Trophoblast cell (in vitro differentiated cells and primary cell): ENCODE data around the gene EXOC8.
"Not testable (repeated sequence)": the region's sequence is repeated elsewhere in the genome, so short reads cannot be mapped to it uniquely, and the experiment has no call there.

Experiments used
- DNase-seq, 2 donors: peaks; one replicate each; pipeline ENCODE4 v3.0.0-alpha.2; 2016
- H2AFZ ChIP-seq: 2 replicates; pipeline ENCODE4 v1.6.1; 2013; ENCODE audit warnings: low read length, moderate library complexity, mild to moderate bottlenecking; ENCODE audit not compliant: insufficient read depth, poor library complexity
- H2AK5ac ChIP-seq: 2 replicates; pipeline ENCODE4 v1.6.1; 2013; ENCODE audit warnings: mild to moderate bottlenecking, low read length
- H2BK120ac ChIP-seq: 2 replicates; pipeline ENCODE4 v1.6.1; 2013; ENCODE audit warnings: low read length, mild to moderate bottlenecking, moderate library complexity; ENCODE audit not compliant: insufficient read depth, poor library complexity
- H2BK12ac ChIP-seq: 2 replicates; pipeline ENCODE4 v1.6.1; 2013; ENCODE audit warnings: mild to moderate bottlenecking, low read length, moderate library complexity
- H2BK5ac ChIP-seq: 2 replicates; pipeline ENCODE4 v1.6.1; 2013; ENCODE audit warnings: low read length, low read depth, moderate library complexity, mild to moderate bottlenecking; ENCODE audit not compliant: poor library complexity
- H3K14ac ChIP-seq: 2 replicates; pipeline ENCODE4 v1.6.1; 2013; ENCODE audit warnings: mild to moderate bottlenecking, low read length
- H3K18ac ChIP-seq: 2 replicates; pipeline ENCODE4 v1.6.1; 2013; ENCODE audit warnings: mild to moderate bottlenecking, low read length
- H3K23ac ChIP-seq: 2 replicates; pipeline ENCODE4 v1.6.1; 2013; ENCODE audit warnings: low read length
- H3K27ac ChIP-seq: 2 replicates; pipeline ENCODE4 v1.5.1; 2013; ENCODE audit warnings: low read depth, mild to moderate bottlenecking, inconsistent platforms, low read length, moderate library complexity
- H3K27me3 ChIP-seq: 2 replicates; pipeline ENCODE4 v1.6.1; 2013; ENCODE audit warnings: inconsistent platforms, mild to moderate bottlenecking, low read length, moderate library complexity; ENCODE audit not compliant: insufficient read depth
- H3K36me3 ChIP-seq, 2 experiments: 1 replicate in 1 of 2; 2 replicates in 1 of 2; pipeline ENCODE4 v1.6.1; 2013; ENCODE audit warnings: low read length in 2 of 2, mild to moderate bottlenecking in 2 of 2, moderate library complexity in 1 of 2; ENCODE audit not compliant: insufficient read depth in 2 of 2, control insufficient read depth in 1 of 2
- H3K4ac ChIP-seq: 2 replicates; pipeline ENCODE4 v1.6.1; 2013; ENCODE audit warnings: low read depth, mild to moderate bottlenecking, low read length, moderate library complexity
- H3K4me1 ChIP-seq, 2 experiments: 1 replicate in 1 of 2; 2 replicates in 1 of 2; pipeline ENCODE4 v1.6.1; 2013; ENCODE audit warnings: low read length in 2 of 2, mild to moderate bottlenecking in 2 of 2, moderate library complexity in 1 of 2; ENCODE audit not compliant: insufficient read depth in 2 of 2, control insufficient read depth in 1 of 2
- H3K4me2 ChIP-seq: 2 replicates; pipeline ENCODE4 v1.6.1; 2013; ENCODE audit warnings: inconsistent platforms, mild to moderate bottlenecking, low read length, moderate library complexity
- H3K4me3 ChIP-seq: 2 replicates; pipeline ENCODE4 v1.5.1; 2013; ENCODE audit warnings: mild to moderate bottlenecking, low read depth, low read length, inconsistent platforms
- H3K79me1 ChIP-seq: one replicate; pipeline ENCODE4 v1.6.1; 2013; ENCODE audit warnings: low read length
- H3K79me2 ChIP-seq: 2 replicates; pipeline ENCODE4 v1.6.1; 2013; ENCODE audit warnings: low read length, mild to moderate bottlenecking; ENCODE audit not compliant: control insufficient read depth, insufficient read depth, poor library complexity
- H3K9ac ChIP-seq: 2 replicates; pipeline ENCODE4 v1.6.1; 2013; ENCODE audit warnings: mild to moderate bottlenecking, low read length
- H3K9me3 ChIP-seq: 2 replicates; pipeline ENCODE4 v1.6.1; 2013; ENCODE audit warnings: low read depth, mild to moderate bottlenecking, control low read depth, inconsistent platforms, low read length; ENCODE audit not compliant: insufficient read depth
- H4K12ac ChIP-seq: 2 replicates; pipeline ENCODE4 v1.6.1; 2013; ENCODE audit warnings: low read depth, mild to moderate bottlenecking, low read length, moderate library complexity
- H4K8ac ChIP-seq: 2 replicates; pipeline ENCODE4 v1.6.1; 2013; ENCODE audit warnings: low read depth, mild to moderate bottlenecking, low read length, moderate library complexity
- H4K91ac ChIP-seq: one replicate; pipeline ENCODE4 v1.6.1; 2013; ENCODE audit warnings: low read depth, mild to moderate bottlenecking, low read length, moderate library complexity
- WGBS: extraction: QIAGEN DNeasy Blood & Tissue Kit; methylation state at CpG from one replicate; pipeline ENCODE4 v1.1.7; 2013; ENCODE audit warnings: missing lambda C conversion rate; ENCODE audit not compliant: insufficient read length, insufficient coverage; ENCODE audit errors: extremely low coverage; 5-methylcytosine and 5-hydroxymethylcytosine counted together

Gene EXOC8

DNA sequence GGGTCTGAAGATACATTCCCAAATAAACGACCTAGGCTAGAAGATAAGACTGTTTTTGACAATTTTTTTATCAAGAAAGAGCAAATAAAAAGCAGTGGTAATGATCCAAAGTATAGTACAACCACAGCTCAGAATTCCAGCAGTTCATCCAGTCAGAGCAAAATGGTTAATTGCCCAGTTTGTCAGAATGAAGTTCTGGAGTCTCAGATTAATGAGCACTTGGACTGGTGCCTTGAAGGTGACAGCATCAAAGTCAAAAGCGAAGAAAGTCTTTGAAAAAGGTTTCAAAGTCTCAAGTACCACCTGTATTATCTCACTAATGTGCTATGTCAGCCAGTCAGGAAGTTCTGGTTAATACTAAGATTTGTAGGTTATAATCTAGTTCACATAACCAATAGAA, 15.4 kb upstream of the EXOC8 start:
- WGBS = no CpG with 5 or more reads among the region's 2 CpGs
- Histone ChIP-seq H3K79me1 (no peaks in the 10 kb centered on the region), H3K4ac (no peak overlapping the region), H2AFZ (no peak overlapping the region), H3K9me3 (no peaks in the 10 kb centered on the region), H3K4me2 (no peak overlapping the region), H4K12ac (no peak overlapping the region), H2AK5ac (no peak overlapping the region), H3K36me3 (peaks cover 6% of the 10 kb centered on the region in 2 experiments), H3K23ac (no peak overlapping the region), H3K9ac (no peak overlapping the region), H3K27me3 (no peaks in the 10 kb centered on the region), H3K27ac (no peak overlapping the region), H2BK120ac (no peak overlapping the region), H3K18ac (no peak overlapping the region), H3K4me1 (peaks cover 0 to 1% of the 10 kb centered on the region in 2 experiments), H3K14ac (no peak overlapping the region), H2BK12ac (no peak overlapping the region), H4K91ac (no peak overlapping the region), H2BK5ac (no peak overlapping the region), H4K8ac (no peak overlapping the region), H3K79me2 (no peaks in the 10 kb centered on the region), H3K4me3 (no peak overlapping the region)
- DNase-seq = no peak

DNA sequence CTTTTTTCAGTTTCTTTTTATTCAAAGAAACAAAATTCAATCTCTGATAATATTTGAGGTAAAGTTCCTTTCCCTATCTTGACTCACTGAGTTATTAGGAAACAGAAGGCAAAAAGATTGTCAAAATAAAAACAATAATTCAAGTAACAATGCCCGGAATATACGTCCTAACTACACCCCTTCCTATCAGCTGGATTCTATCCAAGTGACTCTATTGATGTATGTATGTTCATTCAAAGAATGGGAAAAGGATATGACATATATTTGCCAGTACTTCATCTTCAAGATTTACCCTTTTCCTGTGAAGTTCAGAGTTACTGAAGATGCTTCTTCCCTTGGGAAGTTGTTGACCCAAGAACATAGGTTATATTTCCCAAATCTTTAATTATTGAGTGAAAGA, 14.2 kb upstream of the EXOC8 start:
- H3K23ac ChIP-seq = no peak overlapping the region
- no peak overlapping the region for H3K4me2 ChIP-seq
- H3K27ac ChIP-seq = no peak overlapping the region
- no peaks in the 10 kb centered on the region for H3K79me1 ChIP-seq
- H3K4ac ChIP-seq = no peak overlapping the region
- H3K9ac ChIP-seq = no peak overlapping the region
- H4K8ac ChIP-seq = no peak overlapping the region
- H4K12ac ChIP-seq = no peak overlapping the region
- peaks cover 0 to 1% of the 10 kb centered on the region in 2 experiments for H3K4me1 ChIP-seq
- no peak overlapping the region for H2AK5ac ChIP-seq
- no peak overlapping the region for H2AFZ ChIP-seq
- no peak overlapping the region for H3K14ac ChIP-seq
- DNase-seq = no peak
- H3K79me2 ChIP-seq = no peaks in the 10 kb centered on the region
- no peak overlapping the region for H2BK12ac ChIP-seq
- no peak overlapping the region for H2BK120ac ChIP-seq
- WGBS = no CpG with 5 or more reads among the region's 2 CpGs
- no peaks in the 10 kb centered on the region for H3K9me3 ChIP-seq
- no peaks in the 10 kb centered on the region for H3K27me3 ChIP-seq
- no peak overlapping the region for H2BK5ac ChIP-seq
- H3K4me3 ChIP-seq = no peak overlapping the region
- no peak overlapping the region for H4K91ac ChIP-seq
- H3K18ac ChIP-seq = no peak overlapping the region
- H3K36me3 ChIP-seq = peaks cover 6 to 8% of the 10 kb centered on the region in 2 experiments

DNA sequence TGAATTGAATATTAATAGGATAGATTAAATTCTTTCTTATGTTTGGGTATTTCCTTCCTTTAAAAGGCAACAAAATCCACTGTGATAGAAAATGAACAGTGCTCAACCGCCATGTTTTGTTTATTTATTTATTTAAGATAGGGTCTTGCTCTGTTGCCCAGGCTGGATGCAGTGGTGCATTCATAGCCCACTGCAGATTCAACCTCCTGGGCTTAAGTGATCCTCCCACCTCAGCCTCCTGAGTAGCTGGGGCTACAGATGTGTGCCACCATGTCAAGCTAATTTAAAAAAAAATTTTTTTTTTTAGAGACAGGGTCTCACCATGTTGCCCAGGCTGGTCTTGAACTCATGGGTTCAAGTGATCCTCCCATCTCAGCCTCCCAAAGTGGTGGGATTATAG, 11.2 kb upstream of the EXOC8 start:
- no CpG with 5 or more reads among the region's 1 CpG for WGBS
- not testable (repeated sequence) for H2BK12ac ChIP-seq, H2AK5ac ChIP-seq, H3K4me3 ChIP-seq, H3K79me1 ChIP-seq, H2BK5ac ChIP-seq, H2BK120ac ChIP-seq, H3K4ac ChIP-seq, H3K79me2 ChIP-seq, H3K4me2 ChIP-seq, H4K8ac ChIP-seq, H3K9ac ChIP-seq, H3K9me3 ChIP-seq, H3K23ac ChIP-seq, H3K18ac ChIP-seq, H3K4me1 ChIP-seq, DNase-seq, H3K14ac ChIP-seq, H4K91ac ChIP-seq, H3K27me3 ChIP-seq, H3K27ac ChIP-seq, H2AFZ ChIP-seq, H4K12ac ChIP-seq
- peaks cover 9 to 13% of the 10 kb centered on the region in 2 experiments for H3K36me3 ChIP-seq

DNA sequence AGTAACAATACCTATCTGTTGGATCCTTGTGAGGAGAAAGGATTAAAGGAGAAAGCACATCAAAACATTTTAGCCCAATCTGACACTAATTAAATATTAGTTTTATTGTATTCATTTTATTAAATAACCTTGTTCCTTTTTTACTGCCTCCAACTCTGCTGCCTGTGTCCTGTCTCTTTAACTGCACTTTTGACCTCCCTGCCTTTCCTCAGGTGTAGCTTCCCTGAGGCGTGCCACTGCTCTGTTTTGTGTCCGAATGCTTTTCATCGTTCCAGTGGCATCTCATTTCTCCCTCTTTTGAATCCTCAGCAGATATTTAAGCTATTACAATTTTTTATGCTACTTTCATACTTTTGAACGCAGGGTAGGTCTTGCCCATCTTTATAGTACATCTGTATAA, 10.8 kb upstream of the EXOC8 start:
- Histone ChIP-seq H2AFZ (no peak overlapping the region), H3K9ac (no peak overlapping the region), H4K12ac (no peak overlapping the region), H3K23ac (no peak overlapping the region), H3K4me2 (no peak overlapping the region), H3K4me3 (no peak overlapping the region), H3K4me1 (peaks cover 0 to 1% of the 10 kb centered on the region in 2 experiments), H3K14ac (no peak overlapping the region), H3K36me3 (peaks cover 9 to 16% of the 10 kb centered on the region in 2 experiments), H3K79me2 (no peaks in the 10 kb centered on the region), H3K18ac (no peak overlapping the region), H3K9me3 (no peaks in the 10 kb centered on the region), H3K79me1 (no peaks in the 10 kb centered on the region), H2BK5ac (no peak overlapping the region), H4K91ac (no peak overlapping the region), H2BK12ac (no peak overlapping the region), H3K27me3 (no peaks in the 10 kb centered on the region), H3K4ac (no peak overlapping the region), H3K27ac (peak overlapping the region; percentile 35), H2BK120ac (no peak overlapping the region), H2AK5ac (no peak overlapping the region), H4K8ac (no peak overlapping the region)
- no CpG with 5 or more reads among the region's 4 CpGs for WGBS
- no peak for DNase-seq
